Measurements from ENCODE around the gene MGLL. TPM values are rescaled to one million over a fixed set of nuclear protein-coding genes. Genes with fewer than 3 reads are reported as not detected.

Gene MGLL
- total RNA-seq, 3 donors from 2014 or later = 25.8 to 79.5 (median 30.2) TPM

DNA sequence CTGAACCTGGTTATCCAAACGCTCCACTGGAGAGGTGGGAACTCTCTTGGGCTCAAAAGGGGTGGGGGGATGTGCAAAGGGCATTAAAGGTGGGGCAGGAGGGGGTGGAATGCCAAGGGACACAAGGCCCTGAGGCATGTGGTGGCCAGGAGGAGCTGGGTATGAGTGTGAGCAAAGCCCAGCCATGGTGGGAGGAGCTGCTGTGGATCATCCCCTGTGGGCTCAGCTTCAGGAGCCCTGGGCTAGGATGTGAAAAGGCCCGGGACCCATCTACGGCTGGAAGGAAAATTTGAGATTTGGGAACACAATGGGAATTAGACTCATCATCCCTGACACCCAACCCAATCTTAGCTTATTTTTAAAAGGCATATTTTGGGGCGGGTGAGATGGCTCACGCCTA is 33.3 kb downstream of the MGLL start:
- Histone ChIP-seq H3K4me1 (no peaks in the 10 kb centered on the region), H3K27ac (no peak overlapping the region)
- intact Hi-C loops (cut with DNase I; ENCODE audit: low total_unique reads) = no loop called here

DNA sequence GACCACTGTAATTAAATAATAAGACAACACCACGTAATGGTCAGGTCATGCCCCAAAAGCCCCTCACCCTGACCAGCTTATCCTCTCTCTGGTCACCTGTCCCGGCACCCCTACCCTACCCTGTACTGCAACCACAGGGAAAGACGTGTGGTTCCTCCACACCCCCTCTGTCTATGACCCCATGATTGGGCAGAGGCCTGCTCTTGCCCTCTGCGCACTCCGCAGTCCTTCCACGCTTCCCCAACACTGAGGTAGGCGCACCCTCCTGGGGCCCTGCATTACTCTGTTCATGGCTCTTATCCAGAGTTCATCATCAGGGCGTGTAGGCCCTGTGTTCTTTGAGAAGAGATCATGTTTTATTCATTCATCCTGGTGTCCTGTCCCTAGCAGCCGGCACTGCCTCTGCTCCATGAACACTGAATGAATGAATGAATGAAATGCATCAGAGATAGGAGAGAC is 33.8 kb downstream of the MGLL start:
- Histone ChIP-seq H3K9me3 (no peaks in the 10 kb centered on the region), H3K4me3 (no peak overlapping the region), H3K36me3 (no peaks in the 10 kb centered on the region), H3K27me3 (no peaks in the 10 kb centered on the region), H3K27ac (peak overlapping the region in 1 of 2 donors; percentile 16), H3K4me1 (no peaks in the 10 kb centered on the region)
- DNase-seq (ENCODE audit: low spot score in 2 of 2) = no peak
- no peak for TF ChIP-seq POLR2AphosphoS5 (IDR thresholded peaks at IDR 0.05)
- TF ChIP-seq, protein P1, sequence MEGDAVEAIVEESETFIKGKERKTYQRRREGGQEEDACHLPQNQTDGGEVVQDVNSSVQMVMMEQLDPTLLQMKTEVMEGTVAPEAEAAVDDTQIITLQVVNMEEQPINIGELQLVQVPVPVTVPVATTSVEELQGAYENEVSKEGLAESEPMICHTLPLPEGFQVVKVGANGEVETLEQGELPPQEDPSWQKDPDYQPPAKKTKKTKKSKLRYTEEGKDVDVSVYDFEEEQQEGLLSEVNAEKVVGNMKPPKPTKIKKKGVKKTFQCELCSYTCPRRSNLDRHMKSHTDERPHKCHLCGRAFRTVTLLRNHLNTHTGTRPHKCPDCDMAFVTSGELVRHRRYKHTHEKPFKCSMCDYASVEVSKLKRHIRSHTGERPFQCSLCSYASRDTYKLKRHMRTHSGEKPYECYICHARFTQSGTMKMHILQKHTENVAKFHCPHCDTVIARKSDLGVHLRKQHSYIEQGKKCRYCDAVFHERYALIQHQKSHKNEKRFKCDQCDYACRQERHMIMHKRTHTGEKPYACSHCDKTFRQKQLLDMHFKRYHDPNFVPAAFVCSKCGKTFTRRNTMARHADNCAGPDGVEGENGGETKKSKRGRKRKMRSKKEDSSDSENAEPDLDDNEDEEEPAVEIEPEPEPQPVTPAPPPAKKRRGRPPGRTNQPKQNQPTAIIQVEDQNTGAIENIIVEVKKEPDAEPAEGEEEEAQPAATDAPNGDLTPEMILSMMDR (IDR thresholded peaks at IDR 0.05) = no peak
- TF ChIP-seq POLR2A (IDR thresholded peaks at IDR 0.05) = no peak
- intact Hi-C loops (cut with DNase I; ENCODE audit: low total_unique reads) = no loop called here

More for the DNA sequence above, 33.3 kb downstream of the MGLL start:
- H3K27me3 ChIP-seq = no peaks in the 10 kb centered on the region
- H3K36me3 ChIP-seq = no peaks in the 10 kb centered on the region
- DNase-seq (ENCODE audit: low spot score in 2 of 2) = no peak
- TF ChIP-seq POLR2AphosphoS5 (IDR thresholded peaks at IDR 0.05) (no peak), POLR2A (IDR thresholded peaks at IDR 0.05) (no peak)
- TF ChIP-seq, protein P1 (IDR thresholded peaks at IDR 0.05) = no peak
- H3K4me3 ChIP-seq = no peak overlapping the region
- H3K9me3 ChIP-seq = no peaks in the 10 kb centered on the region

DNA sequence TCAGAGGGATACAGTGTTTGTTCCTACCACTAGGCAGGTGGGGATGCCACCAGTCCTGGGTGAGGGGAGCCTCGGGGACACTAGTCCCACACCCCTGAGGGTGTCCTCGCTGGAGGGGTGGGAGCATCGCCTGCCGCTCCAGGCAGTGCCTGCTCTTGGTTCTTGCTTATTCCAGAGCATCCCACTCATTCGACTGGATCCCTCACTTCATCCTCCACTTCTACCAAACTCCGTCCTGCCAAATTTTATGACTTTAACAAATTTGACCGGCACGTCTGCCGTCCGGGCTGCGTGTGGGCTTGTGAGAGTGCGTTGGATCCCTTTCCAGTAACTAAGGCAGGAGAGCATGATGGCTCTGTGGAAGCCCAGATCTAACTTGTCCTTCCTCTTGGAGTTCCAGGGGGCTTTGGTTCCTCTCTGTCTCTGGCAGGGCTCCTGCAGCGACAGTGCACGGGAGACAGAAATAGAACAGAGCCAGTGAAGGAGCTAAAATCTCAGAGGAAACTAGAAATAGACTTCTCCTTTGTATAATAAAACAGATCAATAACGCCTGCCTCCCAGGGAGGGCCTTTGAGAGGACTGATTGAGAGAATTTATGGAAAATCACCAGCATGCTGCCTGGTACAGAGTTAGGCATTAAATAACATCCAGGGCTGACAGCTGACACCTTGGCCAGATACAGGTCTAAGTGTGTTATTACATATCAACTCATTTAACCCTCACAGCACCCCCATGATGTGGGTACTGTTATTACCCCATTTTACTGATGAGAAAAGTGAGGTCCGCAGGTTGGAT is 34.5 kb downstream of the MGLL start:
- H3K36me3 ChIP-seq = no peaks in the 10 kb centered on the region
- H3K4me3 ChIP-seq = no peak overlapping the region
- no peaks in the 10 kb centered on the region for H3K9me3 ChIP-seq
- intact Hi-C loops (cut with DNase I; ENCODE audit: low total_unique reads) = no loop called here
- TF ChIP-seq, protein P1 (IDR thresholded peaks at IDR 0.05) = no peak
- TF ChIP-seq POLR2AphosphoS5 (IDR thresholded peaks at IDR 0.05) (no peak), POLR2A (IDR thresholded peaks at IDR 0.05) (no peak)
- peak overlapping the region in 1 of 2 donors; percentile 77 for H3K27ac ChIP-seq
- no peaks in the 10 kb centered on the region for H3K27me3 ChIP-seq
- no peaks in the 10 kb centered on the region for H3K4me1 ChIP-seq
- no peak for DNase-seq (ENCODE audit: low spot score in 2 of 2)

DNA sequence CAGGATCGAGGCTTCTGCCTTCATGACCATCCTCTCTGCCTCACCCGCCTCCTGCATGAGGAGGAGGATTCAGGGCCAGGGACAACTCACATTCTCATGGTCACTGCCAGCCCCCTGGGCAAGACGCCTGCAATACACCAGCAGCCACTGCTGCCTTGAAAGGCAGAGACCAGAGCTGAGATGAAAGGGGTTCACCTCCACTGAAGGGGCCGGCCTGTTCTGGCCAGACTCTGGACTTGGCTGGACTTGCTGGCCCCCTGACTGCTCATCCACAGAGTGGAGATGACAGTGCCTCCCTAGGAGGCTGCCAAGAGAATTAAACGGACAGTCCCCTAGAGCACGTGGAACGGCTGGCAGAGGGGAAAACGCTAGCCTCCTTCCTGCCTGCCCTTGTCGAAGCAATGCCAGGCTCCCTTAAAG is 35.2 kb downstream of the MGLL start:
- Histone ChIP-seq H3K27ac (peak overlapping the region in 1 of 2 donors; percentile 77), H3K36me3 (no peaks in the 10 kb centered on the region), H3K4me1 (no peaks in the 10 kb centered on the region), H3K9me3 (no peaks in the 10 kb centered on the region), H3K27me3 (no peaks in the 10 kb centered on the region), H3K4me3 (peak overlapping the region in 1 of 3 donors; percentile 9)
- DNase-seq (ENCODE audit: low spot score in 2 of 2) = peak in 1 of 2 donors; percentile 38
- intact Hi-C loops (cut with DNase I; ENCODE audit: low total_unique reads) = no loop called here
- TF ChIP-seq POLR2A (IDR thresholded peaks at IDR 0.05) (no peak), POLR2AphosphoS5 (IDR thresholded peaks at IDR 0.05) (no peak)
- TF ChIP-seq, protein P1 (IDR thresholded peaks at IDR 0.05) = no peak

DNA sequence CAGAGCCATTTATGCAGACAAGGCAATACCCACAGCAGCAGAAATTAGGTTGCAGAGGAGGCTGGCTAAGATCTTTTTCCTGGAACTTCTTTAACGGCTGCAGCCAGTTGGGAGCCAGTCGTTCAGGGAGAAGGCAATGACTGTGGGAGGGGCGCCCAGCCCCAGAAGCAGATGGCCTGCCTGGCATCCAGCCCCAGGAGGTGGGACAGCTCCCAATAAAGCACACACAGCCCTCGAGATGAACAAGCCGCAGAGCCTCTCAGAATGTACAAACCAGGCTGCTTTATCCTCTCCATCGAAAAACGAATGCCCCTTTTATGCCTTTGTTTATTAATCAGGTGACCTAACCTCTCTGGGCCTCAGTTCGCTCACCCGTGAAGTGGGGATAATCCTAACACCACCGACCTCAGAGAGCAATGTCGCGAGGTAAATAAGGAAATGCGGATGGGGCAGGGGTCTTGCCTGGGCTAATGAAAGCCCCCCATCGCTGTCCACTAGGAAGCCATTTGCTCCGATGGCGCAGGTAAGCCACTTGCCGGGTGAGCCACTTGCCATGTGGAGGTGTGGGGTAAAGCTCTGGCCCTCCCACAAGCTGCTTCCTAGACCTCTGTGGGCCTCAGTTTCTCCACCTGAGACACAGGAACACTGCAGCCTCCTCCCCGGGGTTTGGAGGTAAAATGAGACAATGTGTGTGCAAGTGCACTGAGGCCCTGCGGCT is 35.8 kb downstream of the MGLL start:
- H3K4me3 ChIP-seq = peak overlapping the region in 1 of 3 donors; percentile 9
- TF ChIP-seq POLR2AphosphoS5 (IDR thresholded peaks at IDR 0.05) = peak in 1 of 3 donors; percentile 9
- TF ChIP-seq, protein P1 (IDR thresholded peaks at IDR 0.05) = no peak
- no peaks in the 10 kb centered on the region for H3K9me3 ChIP-seq
- H3K36me3 ChIP-seq = no peaks in the 10 kb centered on the region
- peak in 1 of 2 donors; percentile 46 for DNase-seq (ENCODE audit: low spot score in 2 of 2)
- no peaks in the 10 kb centered on the region for H3K4me1 ChIP-seq
- H3K27me3 ChIP-seq = no peaks in the 10 kb centered on the region
- intact Hi-C loops (cut with DNase I; ENCODE audit: low total_unique reads) = no loop called here
- H3K27ac ChIP-seq = peak overlapping the region in 1 of 2 donors; percentile 77

Measured in breast epithelium (tissue), 4 donors.